HG03108 (cell line): ENCODE results near the gene STRBP.
A peak's percentile ranks its signal among the peaks of the same experiment; 100 is the strongest.
"Not testable (repeated sequence)": the region's sequence is repeated elsewhere in the genome, so short reads cannot be mapped to it uniquely, and the experiment has no call there.

Source experiments
- ATAC-seq: cut with Tn5 transposase; IDR thresholded peaks from one replicate; pipeline ENCODE4 v1.9.1; 2021; ENCODE audit warnings: moderate library complexity; ENCODE audit not compliant: unreplicated experiment

The STRBP gene

GRCh38 chr9:123251324-123251723, 17.1 kb downstream of the STRBP start:
- ATAC-seq, result no peak

GRCh38 chr9:123250504-123250903, 17.9 kb downstream of the STRBP start:
- no peak for ATAC-seq

- ATAC-seq, result not testable (repeated sequence)
Measured at GRCh38 chr9:123249162-123249561, 19.2 kb downstream of the STRBP start.

GRCh38 chr9:123248630-123249029, 19.8 kb downstream of the STRBP start:
- no peak for ATAC-seq

- no peak for ATAC-seq
Measured at GRCh38 chr9:123246534-123246933, 21.9 kb downstream of the STRBP start.

GRCh38 chr9:123239726-123240125, 28.7 kb downstream of the STRBP start:
- no peak for ATAC-seq

- no peak for ATAC-seq
Measured at GRCh38 chr9:123238365-123238764, 30.0 kb downstream of the STRBP start.

- ATAC-seq, result no peak
Measured at GRCh38 chr9:123237220-123237619, 31.2 kb downstream of the STRBP start.

GRCh38 chr9:123235448-123235847, 32.9 kb downstream of the STRBP start:
- no peak for ATAC-seq

GRCh38 chr9:123234853-123235252, 33.5 kb downstream of the STRBP start:
- peak; percentile 51 for ATAC-seq

- ATAC-seq, result no peak
Measured at GRCh38 chr9:123232332-123232731, 36.1 kb downstream of the STRBP start.

GRCh38 chr9:123231421-123231820, 37.0 kb downstream of the STRBP start:
- no peak for ATAC-seq

GRCh38 chr9:123228967-123229366, 39.4 kb downstream of the STRBP start:
- ATAC-seq, result no peak

- no peak for ATAC-seq
Measured at GRCh38 chr9:123225995-123226394, 42.4 kb downstream of the STRBP start.

GRCh38 chr9:123225374-123225813, 43.0 kb downstream of the STRBP start:
- peak; percentile 88 for ATAC-seq

- ATAC-seq, result no peak
Measured at GRCh38 chr9:123220127-123220526, 48.3 kb downstream of the STRBP start.

- no peak for ATAC-seq
Measured at GRCh38 chr9:123218831-123219230, 49.6 kb downstream of the STRBP start.

- no peak for ATAC-seq
Measured at GRCh38 chr9:123217128-123217654, 51.2 kb downstream of the STRBP start.

GRCh38 chr9:123216251-123216797, 52.1 kb downstream of the STRBP start:
- no peak for ATAC-seq

GRCh38 chr9:123211081-123211480, 57.3 kb downstream of the STRBP start:
- no peak for ATAC-seq

- no peak for ATAC-seq
Measured at GRCh38 chr9:123208626-123209174, 59.7 kb downstream of the STRBP start.

GRCh38 chr9:123206065-123206464, 62.3 kb downstream of the STRBP start:
- ATAC-seq, result no peak

GRCh38 chr9:123201083-123201482, 67.3 kb downstream of the STRBP start:
- ATAC-seq, result no peak
